Smooth muscle cell (in vitro differentiated cells): ENCODE measurements around the gene ZFAND2B. TPM values are rescaled to one million over a fixed set of nuclear protein-coding genes. Genes with fewer than 3 reads are reported as not detected.
A peak's percentile ranks its signal among the peaks of the same experiment; 100 is the strongest.

Experiments used
- DNase-seq: peaks from one replicate; lab custom pipeline; 2025; ENCODE audit not compliant: unreplicated experiment; lab: John Stamatoyannopoulos, UW
- H2AFZ ChIP-seq: fragments of 200-600 bp; sonication (generic); 2 replicates; pipeline ENCODE4 v1.6.0; 2016; ENCODE audit warnings: antibody characterized with exemption, low read depth, mild to moderate bottlenecking
- H3F3A ChIP-seq: fragments of 200-600 bp; sonication (generic); 2 replicates; pipeline ENCODE4 v1.6.0; 2017; ENCODE audit warnings: antibody characterized with exemption, low read depth
- H3K27ac ChIP-seq: fragments of 200-600 bp; sonication (generic); 2 replicates; pipeline ENCODE4 v1.5.1; 2016; ENCODE audit warnings: low read depth, mild to moderate bottlenecking
- H3K27me3 ChIP-seq: fragments of 200-600 bp; sonication (generic); 2 replicates; pipeline ENCODE4 v1.6.1; 2016; ENCODE audit warnings: low read depth, mild to moderate bottlenecking
- H3K36me3 ChIP-seq: fragments of 200-600 bp; sonication (generic); 2 replicates; pipeline ENCODE4 v1.5.1; 2016; ENCODE audit warnings: low read depth
- H3K4me1 ChIP-seq: fragments of 200-600 bp; sonication (generic); 2 replicates; pipeline ENCODE4 v1.5.1; 2016; ENCODE audit warnings: low read depth
- H3K4me2 ChIP-seq: fragments of 200-600 bp; sonication (generic); 2 replicates; pipeline ENCODE4 v1.6.0; 2016; ENCODE audit warnings: mild to moderate bottlenecking
- H3K4me3 ChIP-seq: fragments of 200-600 bp; sonication (generic); 2 replicates; pipeline ENCODE4 v1.5.1; 2016; ENCODE audit warnings: mild to moderate bottlenecking
- H3K79me2 ChIP-seq: fragments of 200-600 bp; sonication (generic); 2 replicates; pipeline ENCODE4 v1.6.0; 2016; ENCODE audit warnings: low read depth, mild to moderate bottlenecking
- H3K9ac ChIP-seq: fragments of 200-600 bp; sonication (generic); 2 replicates; pipeline ENCODE4 v1.6.0; 2016; ENCODE audit warnings: low read depth
- H3K9me3 ChIP-seq: fragments of 200-600 bp; sonication (generic); replicated peaks from 2 replicates; pipeline ENCODE4 v1.5.1; 2016; ENCODE audit warnings: low read depth
- H4K20me1 ChIP-seq: fragments of 200-600 bp; sonication (generic); 2 replicates; pipeline ENCODE4 v1.6.0; 2016; ENCODE audit warnings: low read depth
- WGBS: methylation state at CpG from one replicate; pipeline ENCODE4 v1.1.7; 2016; ENCODE audit warnings: low lambda C conversion rate; 5-methylcytosine and 5-hydroxymethylcytosine counted together
- polyA plus RNA-seq: library from polyadenylated mRNA; unstranded; fragments of >200 nt; fragmentation: Nextera tagmentation; extraction: Ambion mirVana; gene quantifications from 2 replicates; pipeline ENCODE4 v1.2.1, GENCODE V29; 2016
- total RNA-seq: library from RNA; depleted of rRNA; stranded (reverse); fragments of >200 nt; gene quantifications from 2 replicates; pipeline ENCODE4 v1.2.3, GENCODE V29; 2014
- TF ChIP-seq, protein P1 (sequence below): fragments of 200-600 bp; sonication (generic); IDR thresholded peaks from 2 replicates; pipeline ENCODE4 v1.5.1; 2017; ENCODE audit warnings: borderline replicate concordance, mild to moderate bottlenecking, antibody characterized with exemption; ENCODE audit not compliant: insufficient read depth, poor library complexity, severe bottlenecking

The ZFAND2B gene, protein sequence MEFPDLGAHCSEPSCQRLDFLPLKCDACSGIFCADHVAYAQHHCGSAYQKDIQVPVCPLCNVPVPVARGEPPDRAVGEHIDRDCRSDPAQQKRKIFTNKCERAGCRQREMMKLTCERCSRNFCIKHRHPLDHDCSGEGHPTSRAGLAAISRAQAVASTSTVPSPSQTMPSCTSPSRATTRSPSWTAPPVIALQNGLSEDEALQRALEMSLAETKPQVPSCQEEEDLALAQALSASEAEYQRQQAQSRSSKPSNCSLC
- 19.1 and 29.7 TPM in 2 replicates for total RNA-seq
- 48.3 and 56.3 TPM in 2 replicates for polyA plus RNA-seq

- Histone ChIP-seq H3K36me3 (no peaks in the 10 kb centered on the region), H4K20me1 (no peaks in the 10 kb centered on the region), H3K4me3 (peak within 1 kb of the TSS; percentile 96), H3K27ac (peak within 1 kb of the TSS; percentile 87), H3K4me1 (no peaks in the 10 kb centered on the region), H3K9me3 (no peaks in the 10 kb centered on the region), H2AFZ (peak within 1 kb of the TSS; percentile 63), H3K4me2 (peak within 1 kb of the TSS; percentile 81), H3F3A (peaks cover 5% of the 10 kb centered on the region), H3K79me2 (no peaks in the 10 kb centered on the region), H3K27me3 (no peaks in the 10 kb centered on the region), H3K9ac (peak within 1 kb of the TSS; percentile 80)
- peak; percentile 99 for DNase-seq
- WGBS = 1% methylated on average over 60 of the region's 76 CpGs
- TF ChIP-seq, protein P1, sequence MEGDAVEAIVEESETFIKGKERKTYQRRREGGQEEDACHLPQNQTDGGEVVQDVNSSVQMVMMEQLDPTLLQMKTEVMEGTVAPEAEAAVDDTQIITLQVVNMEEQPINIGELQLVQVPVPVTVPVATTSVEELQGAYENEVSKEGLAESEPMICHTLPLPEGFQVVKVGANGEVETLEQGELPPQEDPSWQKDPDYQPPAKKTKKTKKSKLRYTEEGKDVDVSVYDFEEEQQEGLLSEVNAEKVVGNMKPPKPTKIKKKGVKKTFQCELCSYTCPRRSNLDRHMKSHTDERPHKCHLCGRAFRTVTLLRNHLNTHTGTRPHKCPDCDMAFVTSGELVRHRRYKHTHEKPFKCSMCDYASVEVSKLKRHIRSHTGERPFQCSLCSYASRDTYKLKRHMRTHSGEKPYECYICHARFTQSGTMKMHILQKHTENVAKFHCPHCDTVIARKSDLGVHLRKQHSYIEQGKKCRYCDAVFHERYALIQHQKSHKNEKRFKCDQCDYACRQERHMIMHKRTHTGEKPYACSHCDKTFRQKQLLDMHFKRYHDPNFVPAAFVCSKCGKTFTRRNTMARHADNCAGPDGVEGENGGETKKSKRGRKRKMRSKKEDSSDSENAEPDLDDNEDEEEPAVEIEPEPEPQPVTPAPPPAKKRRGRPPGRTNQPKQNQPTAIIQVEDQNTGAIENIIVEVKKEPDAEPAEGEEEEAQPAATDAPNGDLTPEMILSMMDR = no peak
These were observed at the start of gene ZFAND2B for GRCh38 chr2:219206328-219207133. TSS of gene ZFAND2B (plus strand) at chr2:219206782. CDS start at chr2:219206988, 206 bp downstream.

DNA sequence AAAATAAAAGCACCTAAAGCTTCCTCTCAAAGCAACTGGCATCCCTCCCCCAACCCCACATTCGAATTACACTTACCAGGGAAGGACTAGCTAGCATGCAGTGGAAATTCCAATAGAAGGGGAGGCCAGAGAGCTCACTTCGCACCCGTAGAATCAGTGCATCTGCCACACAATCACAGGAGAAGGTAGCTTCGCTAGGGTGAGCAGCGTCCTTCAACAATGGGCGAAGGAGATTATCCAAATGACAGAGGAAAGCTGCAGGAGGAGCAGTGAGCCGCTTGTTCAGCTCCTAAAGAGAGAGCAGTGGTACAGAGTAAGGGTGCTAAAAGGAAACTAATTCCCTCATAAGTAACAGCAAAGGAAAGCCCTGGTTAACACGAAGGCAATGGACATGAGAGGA lies 49.2 kb upstream of the ZFAND2B start:
- H3K9me3 ChIP-seq = no peaks in the 10 kb centered on the region
- H3K9ac ChIP-seq = no peak overlapping the region
- TF ChIP-seq, protein P1 = no peak
- no peaks in the 10 kb centered on the region for H3K27me3 ChIP-seq
- H3K27ac ChIP-seq = no peak overlapping the region
- WGBS = 84% methylated on average over 8 of the region's 8 CpGs
- no peak overlapping the region for H3K4me2 ChIP-seq
- H3K4me1 ChIP-seq = peaks cover 4% of the 10 kb centered on the region
- no peak for DNase-seq
- no peaks in the 10 kb centered on the region for H4K20me1 ChIP-seq
- H2AFZ ChIP-seq = no peak overlapping the region
- no peak overlapping the region for H3K4me3 ChIP-seq
- H3K36me3 ChIP-seq = peaks cover 3% of the 10 kb centered on the region
- H3F3A ChIP-seq = no peaks in the 10 kb centered on the region
- no peaks in the 10 kb centered on the region for H3K79me2 ChIP-seq

GRCh38 chr2:219158025-219158424 lies 48.6 kb upstream of the ZFAND2B start:
- Histone ChIP-seq H2AFZ (no peak overlapping the region), H3K9ac (no peak overlapping the region), H3K9me3 (no peaks in the 10 kb centered on the region), H3K4me3 (no peak overlapping the region), H3K4me2 (no peak overlapping the region), H3K4me1 (peaks cover 4% of the 10 kb centered on the region), H4K20me1 (no peaks in the 10 kb centered on the region), H3K27ac (no peak overlapping the region), H3K36me3 (peaks cover 3% of the 10 kb centered on the region), H3K79me2 (no peaks in the 10 kb centered on the region), H3F3A (no peaks in the 10 kb centered on the region), H3K27me3 (no peaks in the 10 kb centered on the region)
- DNase-seq = no peak
- 94% methylated on average over 4 of the region's 4 CpGs for WGBS
- TF ChIP-seq, protein P1 = no peak
